ENCODE results near the gene SRP19.
"Not testable (repeated sequence)": the region's sequence is repeated elsewhere in the genome, so short reads cannot be mapped to it uniquely, and the experiment has no call there.

DNA sequence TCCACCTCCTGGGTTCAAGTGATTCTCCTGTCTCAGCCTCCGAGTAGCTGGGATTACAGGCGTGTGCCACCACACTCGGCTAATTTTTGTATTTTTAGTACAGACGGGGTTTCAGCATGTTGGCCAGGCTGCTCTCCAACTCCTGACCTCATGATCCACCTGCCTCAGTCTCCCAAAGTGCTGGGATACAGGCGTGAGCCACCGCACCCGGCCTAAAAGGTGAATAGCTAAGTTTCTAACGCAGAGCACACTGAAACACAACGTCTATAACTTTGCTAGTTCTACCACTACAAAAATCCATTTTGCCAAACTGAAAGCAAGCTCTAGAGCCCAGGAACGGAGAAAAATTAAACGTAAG, 537 bp upstream of the SRP19 start:
- TF ChIP-seq, protein P1, sequence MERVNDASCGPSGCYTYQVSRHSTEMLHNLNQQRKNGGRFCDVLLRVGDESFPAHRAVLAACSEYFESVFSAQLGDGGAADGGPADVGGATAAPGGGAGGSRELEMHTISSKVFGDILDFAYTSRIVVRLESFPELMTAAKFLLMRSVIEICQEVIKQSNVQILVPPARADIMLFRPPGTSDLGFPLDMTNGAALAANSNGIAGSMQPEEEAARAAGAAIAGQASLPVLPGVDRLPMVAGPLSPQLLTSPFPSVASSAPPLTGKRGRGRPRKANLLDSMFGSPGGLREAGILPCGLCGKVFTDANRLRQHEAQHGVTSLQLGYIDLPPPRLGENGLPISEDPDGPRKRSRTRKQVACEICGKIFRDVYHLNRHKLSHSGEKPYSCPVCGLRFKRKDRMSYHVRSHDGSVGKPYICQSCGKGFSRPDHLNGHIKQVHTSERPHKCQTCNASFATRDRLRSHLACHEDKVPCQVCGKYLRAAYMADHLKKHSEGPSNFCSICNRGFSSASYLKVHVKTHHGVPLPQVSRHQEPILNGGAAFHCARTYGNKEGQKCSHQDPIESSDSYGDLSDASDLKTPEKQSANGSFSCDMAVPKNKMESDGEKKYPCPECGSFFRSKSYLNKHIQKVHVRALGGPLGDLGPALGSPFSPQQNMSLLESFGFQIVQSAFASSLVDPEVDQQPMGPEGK (CRISPR knock-in tag; IDR thresholded peaks at IDR 0.05; ENCODE audit: borderline replicate concordance), result not testable (repeated sequence)
- TF ChIP-seq, protein P2, sequence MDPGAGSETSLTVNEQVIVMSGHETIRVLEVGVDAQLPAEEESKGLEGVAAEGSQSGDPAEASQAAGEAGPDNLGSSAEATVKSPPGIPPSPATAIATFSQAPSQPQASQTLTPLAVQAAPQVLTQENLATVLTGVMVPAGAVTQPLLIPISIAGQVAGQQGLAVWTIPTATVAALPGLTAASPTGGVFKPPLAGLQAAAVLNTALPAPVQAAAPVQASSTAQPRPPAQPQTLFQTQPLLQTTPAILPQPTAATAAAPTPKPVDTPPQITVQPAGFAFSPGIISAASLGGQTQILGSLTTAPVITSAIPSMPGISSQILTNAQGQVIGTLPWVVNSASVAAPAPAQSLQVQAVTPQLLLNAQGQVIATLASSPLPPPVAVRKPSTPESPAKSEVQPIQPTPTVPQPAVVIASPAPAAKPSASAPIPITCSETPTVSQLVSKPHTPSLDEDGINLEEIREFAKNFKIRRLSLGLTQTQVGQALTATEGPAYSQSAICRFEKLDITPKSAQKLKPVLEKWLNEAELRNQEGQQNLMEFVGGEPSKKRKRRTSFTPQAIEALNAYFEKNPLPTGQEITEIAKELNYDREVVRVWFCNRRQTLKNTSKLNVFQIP (CRISPR knock-in tag; IDR thresholded peaks at IDR 0.05; ENCODE audit: borderline replicate concordance, low read depth), result not testable (repeated sequence)
- not testable (repeated sequence) for TF ChIP-seq ZFP3 (CRISPR knock-in tag; IDR thresholded peaks at IDR 0.05); ZFP30 (CRISPR knock-in tag; IDR thresholded peaks at IDR 0.05); SNAI2 (CRISPR knock-in tag; IDR thresholded peaks at IDR 0.05); ZNF8 (CRISPR knock-in tag; IDR thresholded peaks at IDR 0.05); ZNF70 (CRISPR knock-in tag; IDR thresholded peaks at IDR 0.05); RARB (CRISPR knock-in tag; IDR thresholded peaks at IDR 0.05); GLIS3 (CRISPR knock-in tag; IDR thresholded peaks at IDR 0.05); TCF4 (CRISPR knock-in tag; IDR thresholded peaks at IDR 0.05; ENCODE audit: borderline replicate concordance); ARNTL (CRISPR knock-in tag; IDR thresholded peaks at IDR 0.05; ENCODE audit: borderline replicate concordance, low read depth); OSR1 (CRISPR knock-in tag; IDR thresholded peaks at IDR 0.05)

All from SK-N-SH treated with all-trans-retinoic acid at 6 μM for 48 hours (cell line).